Inflammatory macrophage (primary cell): ENCODE measurements around the gene EPB41L4A.

Experiments
- DNase-seq, 2 donors: peaks; one replicate each; pipeline ENCODE4 v3.0.0-alpha.2; 2020 to 2022

The EPB41L4A gene

DNA sequence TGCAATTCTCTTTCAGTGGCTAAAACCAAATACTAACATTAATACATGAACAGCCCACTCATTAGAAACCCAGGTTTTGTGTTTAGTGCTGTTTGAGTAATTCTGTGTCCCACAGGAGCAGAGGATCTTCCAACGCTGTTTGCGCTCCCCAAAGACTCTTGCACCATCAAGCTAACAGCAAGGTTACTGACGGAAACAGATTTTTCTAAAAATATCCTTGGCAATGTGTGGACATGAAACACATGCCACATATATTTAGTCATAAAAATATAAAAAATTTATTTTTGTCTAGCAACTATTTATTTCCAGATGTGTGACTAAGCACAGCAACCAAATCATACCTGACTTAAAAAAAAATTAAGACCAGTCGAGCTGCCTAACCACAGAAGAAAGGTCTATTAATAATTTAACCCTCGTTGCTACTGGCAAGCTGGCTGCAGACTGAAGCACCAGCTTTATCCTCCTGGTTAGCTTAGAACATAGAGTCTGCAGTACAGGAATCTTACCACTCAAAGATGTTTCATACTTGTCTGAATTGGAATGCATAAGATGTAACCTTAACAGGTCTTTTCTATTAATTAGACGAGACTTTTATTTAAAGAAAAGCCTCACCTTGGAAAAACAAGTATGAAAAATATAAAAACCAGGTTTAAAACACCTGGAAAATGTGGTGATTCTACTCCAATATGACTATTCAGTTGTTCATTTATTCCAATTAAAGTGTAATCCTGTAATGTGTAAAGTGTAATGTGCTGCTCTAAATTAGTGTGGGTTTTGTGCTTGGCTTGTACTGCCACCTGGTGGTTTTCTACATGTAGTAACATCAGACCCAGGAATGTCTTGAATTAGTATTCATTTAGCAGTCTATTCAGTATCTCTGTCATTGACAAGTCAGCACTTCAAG lies 272.5 kb downstream of the EPB41L4A start:
- peak; percentile 82 to 83 for DNase-seq

- DNase-seq: no peak
Observed at GRCh38 chr5:112143690-112144089, 275.4 kb downstream of the EPB41L4A start.

DNA sequence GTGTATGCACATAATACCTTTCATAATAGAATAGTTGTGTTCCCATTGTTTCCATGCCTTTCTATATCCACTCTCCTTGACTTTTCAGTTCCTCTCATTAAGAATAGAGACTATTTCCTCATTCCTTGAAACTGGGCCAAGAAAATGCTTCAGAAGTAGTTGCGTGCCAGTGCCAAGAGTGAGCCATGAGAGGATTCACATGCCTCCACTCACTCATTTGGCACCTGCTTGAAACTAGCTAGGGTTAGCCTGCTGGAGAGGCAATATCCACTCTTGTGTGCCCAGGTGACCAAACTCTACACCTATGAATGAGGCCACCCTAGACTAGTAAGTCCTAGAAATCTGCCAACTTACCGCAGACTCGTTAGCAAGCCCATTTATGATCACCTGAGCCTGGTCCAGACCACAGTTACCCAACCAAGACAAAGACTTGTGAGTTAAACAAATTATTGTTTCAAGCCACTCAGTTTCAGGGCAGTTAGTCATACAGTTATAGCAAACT lies 276.3 kb downstream of the EPB41L4A start:
- DNase-seq: peak; percentile 57 to 72

GRCh38 chr5:112141582-112141981 lies 277.5 kb downstream of the EPB41L4A start:
- DNase-seq: no peak

- no peak for DNase-seq
Observed at GRCh38 chr5:112138526-112138925, 280.6 kb downstream of the EPB41L4A start.

DNA sequence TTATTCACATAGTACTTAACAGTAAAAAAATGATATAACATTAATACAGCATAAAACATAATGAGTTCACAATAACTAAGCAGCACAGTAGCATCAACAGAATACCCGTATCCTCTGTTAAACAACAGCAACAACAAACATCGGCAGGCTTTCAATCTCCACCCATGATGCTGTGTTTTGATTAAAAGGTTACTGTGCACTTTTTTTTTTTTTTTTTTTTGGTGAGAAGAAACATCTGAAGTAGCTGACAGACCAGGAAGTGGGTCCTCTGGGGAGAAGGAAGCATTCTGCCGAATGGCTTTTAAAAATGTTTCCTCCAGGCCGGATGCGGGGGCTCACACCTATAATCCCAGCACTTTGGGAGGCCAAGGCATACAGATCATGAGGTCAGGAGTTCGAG lies 282.3 kb downstream of the EPB41L4A start:
- DNase-seq: no peak

- no peak for DNase-seq
Observed at GRCh38 chr5:112127861-112128260, 291.2 kb downstream of the EPB41L4A start.

DNA sequence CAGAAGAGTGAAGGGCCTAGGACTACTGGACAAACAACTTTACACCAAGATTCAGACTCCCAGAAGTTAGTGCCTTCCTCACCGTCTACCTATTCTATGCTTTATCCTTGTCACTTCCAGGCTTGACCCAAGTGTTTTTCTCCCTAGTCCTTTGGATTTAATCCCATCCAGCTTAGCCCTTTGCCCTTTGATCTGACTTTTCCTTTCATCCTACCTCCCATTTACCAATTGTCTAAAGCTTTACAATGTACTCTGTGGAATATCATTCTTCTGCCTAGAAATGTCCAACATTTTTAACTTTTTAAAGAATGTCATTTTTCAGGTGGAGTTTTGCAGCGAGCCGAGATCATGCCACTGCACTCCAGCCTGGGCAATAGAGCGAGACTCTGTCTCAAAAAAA lies 292.1 kb downstream of the EPB41L4A start:
- DNase-seq: no peak

- no peak for DNase-seq
Observed at GRCh38 chr5:112125903-112126302, 293.2 kb downstream of the EPB41L4A start.

GRCh38 chr5:112124788-112125187 lies 294.3 kb downstream of the EPB41L4A start:
- peak; percentile 64 to 74 for DNase-seq

DNA sequence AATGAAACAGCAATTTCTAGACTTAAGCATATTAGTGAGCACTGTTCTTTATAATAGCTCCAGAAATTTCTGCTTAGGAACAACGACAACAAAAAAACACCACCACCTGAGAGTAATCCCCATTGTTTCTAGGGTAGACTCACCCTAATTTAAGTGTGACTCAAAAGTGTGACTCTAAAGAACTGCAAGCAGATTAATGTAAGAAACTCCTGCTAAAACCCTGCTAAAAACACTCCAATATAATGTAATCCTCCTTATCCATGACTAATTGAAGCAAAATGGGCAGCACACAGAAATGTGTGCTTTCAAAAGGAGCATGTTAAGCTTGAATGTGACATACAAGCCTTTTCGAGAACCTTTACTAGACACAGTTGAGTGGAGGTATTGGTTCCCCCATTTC lies 296.0 kb downstream of the EPB41L4A start:
- no peak for DNase-seq

GRCh38 chr5:112122353-112122752 lies 296.7 kb downstream of the EPB41L4A start:
- no peak for DNase-seq

DNA sequence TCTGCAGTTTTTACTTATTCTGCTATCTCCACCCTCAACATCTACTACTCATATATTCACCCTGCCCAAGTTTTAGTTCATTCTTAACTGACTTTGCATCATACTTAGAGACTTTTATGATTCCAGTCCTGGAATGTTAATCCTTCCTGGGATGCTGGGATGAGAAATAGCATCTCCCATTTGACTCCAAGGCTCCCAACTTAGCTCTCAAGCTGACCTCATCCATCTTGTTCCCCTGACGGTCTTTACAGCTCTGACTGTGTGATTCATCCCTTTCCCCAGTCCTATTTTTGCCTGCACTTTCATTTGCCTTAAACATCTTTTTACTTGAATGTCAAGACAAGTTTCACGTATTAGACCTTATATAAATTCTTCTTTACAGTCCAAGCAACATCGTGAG lies 297.8 kb downstream of the EPB41L4A start:
- DNase-seq: no peak

- DNase-seq: no peak
Observed at GRCh38 chr5:112119969-112120368, 299.1 kb downstream of the EPB41L4A start.

DNA sequence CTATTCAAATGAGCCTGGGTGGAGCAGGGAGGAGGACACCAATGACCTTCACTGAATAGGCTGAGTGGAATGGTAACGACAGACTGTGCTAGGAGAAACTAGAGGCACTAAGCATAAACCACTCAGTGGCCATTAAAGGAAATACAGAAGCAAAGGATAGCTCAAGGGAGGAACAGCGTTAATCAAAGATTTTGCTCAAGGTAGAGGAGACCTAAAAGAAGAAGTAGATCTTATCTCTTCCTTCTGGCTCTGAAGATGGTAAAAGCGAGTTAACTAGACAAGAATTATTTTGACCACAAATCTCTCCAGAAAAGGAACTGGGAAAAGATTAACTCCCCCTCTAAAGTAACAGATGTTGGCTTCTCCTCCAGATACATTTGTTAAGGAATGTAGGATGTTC lies 299.6 kb downstream of the EPB41L4A start:
- peak in 1 of 2 donors; percentile 4 for DNase-seq

- DNase-seq: peak; percentile 54 to 81
Observed at GRCh38 chr5:112117551-112117950, 301.5 kb downstream of the EPB41L4A start.

DNA sequence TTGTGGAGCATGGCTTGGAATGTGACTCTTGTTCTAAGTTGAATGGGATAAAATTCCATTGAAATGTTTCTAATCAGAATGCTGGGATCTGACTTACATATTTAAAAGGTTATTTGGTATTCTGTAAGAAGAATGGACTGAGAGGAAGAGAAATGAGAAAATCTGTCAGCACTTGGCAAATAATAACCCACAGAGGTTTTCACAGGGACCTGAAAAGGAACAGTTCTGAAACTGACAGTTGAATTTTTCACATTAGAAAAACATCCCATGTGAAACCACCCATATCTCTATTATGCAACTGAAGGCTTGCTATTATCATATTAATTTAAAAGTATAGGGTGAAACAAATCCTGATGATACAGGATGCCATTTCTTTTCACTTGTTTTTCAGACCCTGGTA lies 302.7 kb downstream of the EPB41L4A start:
- no peak for DNase-seq

- no peak for DNase-seq
Observed at GRCh38 chr5:112113565-112113964, 305.5 kb downstream of the EPB41L4A start.
